ENCODE data around the gene FASTKD1.
"Not testable (repeated sequence)": the region's sequence is repeated elsewhere in the genome, so short reads cannot be mapped to it uniquely, and the experiment has no call there.

FASTKD1 gene

GRCh38 chr2:169573160-169573973, at the start of gene FASTKD1:
Gene FASTKD1 (minus strand): TSS chr2:169573865. CDS start chr2:169572029, 1,836 bp downstream.
- peak; percentile 85 for DNase-seq

- no peak for DNase-seq
Observed at GRCh38 chr2:169623235-169623634, 49.6 kb upstream of the FASTKD1 start.

GRCh38 chr2:169620509-169620908, 46.8 kb upstream of the FASTKD1 start:
- no peak for DNase-seq

GRCh38 chr2:169619946-169620345, 46.3 kb upstream of the FASTKD1 start:
- no peak for DNase-seq

- DNase-seq: not testable (repeated sequence)
Observed at GRCh38 chr2:169615982-169616381, 42.3 kb upstream of the FASTKD1 start.

GRCh38 chr2:169613876-169614275, 40.2 kb upstream of the FASTKD1 start:
- no peak for DNase-seq

- no peak for DNase-seq
Observed at GRCh38 chr2:169609264-169609663, 35.6 kb upstream of the FASTKD1 start.

GRCh38 chr2:169599568-169599967, 25.9 kb upstream of the FASTKD1 start:
- DNase-seq: no peak

GRCh38 chr2:169598982-169599381, 25.3 kb upstream of the FASTKD1 start:
- DNase-seq: no peak

GRCh38 chr2:169596546-169596945, 22.9 kb upstream of the FASTKD1 start:
- not testable (repeated sequence) for DNase-seq

GRCh38 chr2:169590804-169591203, 17.1 kb upstream of the FASTKD1 start:
- no peak for DNase-seq

GRCh38 chr2:169585673-169586072, 12.0 kb upstream of the FASTKD1 start:
- no peak for DNase-seq

GRCh38 chr2:169584005-169584877, 10.6 kb upstream of the FASTKD1 start, which contains the start of gene PPIG:
Gene PPIG (plus strand): TSS chr2:169584351. CDS start chr2:169604042, 19,691 bp downstream.
- peak; percentile 87 for DNase-seq

GRCh38 chr2:169583518-169583917, 9.9 kb upstream of the FASTKD1 start:
- DNase-seq: no peak

- not testable (repeated sequence) for DNase-seq
Observed at GRCh38 chr2:169582552-169583266, 9.0 kb upstream of the FASTKD1 start.

- no peak for DNase-seq
Observed at GRCh38 chr2:169579044-169579443, 5.4 kb upstream of the FASTKD1 start.

GRCh38 chr2:169575264-169575663, 1.6 kb upstream of the FASTKD1 start:
- DNase-seq: not testable (repeated sequence)

- not testable (repeated sequence) for DNase-seq
Observed at GRCh38 chr2:169574539-169574938, 874 bp upstream of the FASTKD1 start.

GRCh38 chr2:169573974-169574299, 272 bp upstream of the FASTKD1 start:
- DNase-seq: no peak

GRCh38 chr2:169572821-169573159, 875 bp downstream of the FASTKD1 start:
- no peak for DNase-seq

GRCh38 chr2:169572189-169572588, 1.5 kb downstream of the FASTKD1 start:
- no peak for DNase-seq

GRCh38 chr2:169571571-169571970, 2.1 kb downstream of the FASTKD1 start:
- no peak for DNase-seq

GRCh38 chr2:169570752-169571151, 2.9 kb downstream of the FASTKD1 start:
- not testable (repeated sequence) for DNase-seq

All from stimulated activated CD4-positive, alpha-beta T cell treated with anti-CD3 and anti-CD28 coated beads, Interleukin-4, amount 100 ng/mL, for 1 hour (primary cell).